ENCODE data around the gene MID2. TPM values are rescaled to one million over a fixed set of nuclear protein-coding genes. Genes with fewer than 3 reads are reported as not detected.

The MID2 gene, protein sequence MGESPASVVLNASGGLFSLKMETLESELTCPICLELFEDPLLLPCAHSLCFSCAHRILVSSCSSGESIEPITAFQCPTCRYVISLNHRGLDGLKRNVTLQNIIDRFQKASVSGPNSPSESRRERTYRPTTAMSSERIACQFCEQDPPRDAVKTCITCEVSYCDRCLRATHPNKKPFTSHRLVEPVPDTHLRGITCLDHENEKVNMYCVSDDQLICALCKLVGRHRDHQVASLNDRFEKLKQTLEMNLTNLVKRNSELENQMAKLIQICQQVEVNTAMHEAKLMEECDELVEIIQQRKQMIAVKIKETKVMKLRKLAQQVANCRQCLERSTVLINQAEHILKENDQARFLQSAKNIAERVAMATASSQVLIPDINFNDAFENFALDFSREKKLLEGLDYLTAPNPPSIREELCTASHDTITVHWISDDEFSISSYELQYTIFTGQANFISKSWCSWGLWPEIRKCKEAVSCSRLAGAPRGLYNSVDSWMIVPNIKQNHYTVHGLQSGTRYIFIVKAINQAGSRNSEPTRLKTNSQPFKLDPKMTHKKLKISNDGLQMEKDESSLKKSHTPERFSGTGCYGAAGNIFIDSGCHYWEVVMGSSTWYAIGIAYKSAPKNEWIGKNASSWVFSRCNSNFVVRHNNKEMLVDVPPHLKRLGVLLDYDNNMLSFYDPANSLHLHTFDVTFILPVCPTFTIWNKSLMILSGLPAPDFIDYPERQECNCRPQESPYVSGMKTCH
- 1.5 TPM for polyA plus RNA-seq (2013, experiment 1 of 2)
- 1.7 TPM for polyA plus RNA-seq (2013, experiment 2 of 2)

DNA sequence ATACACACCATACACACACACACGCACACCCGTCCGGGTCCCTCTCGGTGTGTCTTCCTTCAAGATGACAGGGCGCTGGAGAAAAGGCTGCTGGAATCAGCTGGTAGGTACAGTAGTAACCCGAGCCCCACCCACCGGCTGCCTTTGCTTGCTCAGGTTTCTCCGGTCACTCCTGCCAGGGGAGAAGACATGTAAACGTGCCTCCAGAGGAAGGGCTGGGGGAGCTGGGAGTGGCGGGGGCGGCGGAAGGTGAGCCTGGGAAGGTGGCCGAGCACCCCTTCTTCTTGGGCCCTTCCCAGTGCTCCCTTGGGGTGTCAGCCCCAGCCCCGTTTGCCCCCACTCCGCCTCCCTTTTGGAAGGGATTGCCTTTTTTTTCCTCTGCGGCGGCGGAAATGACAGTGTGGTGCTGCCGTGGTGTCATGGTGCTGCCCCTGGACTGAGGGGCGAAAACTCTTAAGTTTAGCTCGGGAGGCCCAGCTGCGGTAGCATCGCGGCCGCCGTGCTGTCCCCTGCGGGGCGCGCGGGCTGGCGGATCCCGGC is at the start of gene MID2:
TSS of gene MID2 (plus strand) at position 169 of the 540 bp plus-strand sequence. CDS start 561 bp downstream, outside the sequence.
- Histone ChIP-seq H3K79me1 (ENCODE audit: low read depth, low read length) (no peaks in the 10 kb centered on the region), H3K4me3 (ENCODE audit: low read length in 2 of 2) (peak within 1 kb of the TSS; percentile 26 to 78), H3K36me3 (replicated peaks in 1 of 2; ENCODE audit: control insufficient read depth in 2 of 2, insufficient read depth in 2 of 2, low read length in 2 of 2) (no peaks in the 10 kb centered on the region), H3K4me1 (ENCODE audit: control insufficient read depth in 2 of 2, insufficient read depth in 1 of 2, low read depth in 1 of 2, low read length in 2 of 2) (no peaks in the 10 kb centered on the region), H3K27ac (replicated peaks; ENCODE audit: low read length) (no peak within 1 kb of the TSS), H2BK12ac (ENCODE audit: low read length) (no peak within 1 kb of the TSS), H3K9ac (ENCODE audit: low read depth, low read length, poor library complexity) (peak within 1 kb of the TSS; percentile 60), H2BK120ac (ENCODE audit: low read depth, low read length) (no peak within 1 kb of the TSS), H4K8ac (ENCODE audit: low read depth, low read length) (peak within 1 kb of the TSS; percentile 17), H3K18ac (ENCODE audit: low read length) (peak within 1 kb of the TSS; percentile 71), H3K4ac (ENCODE audit: low read length) (no peak within 1 kb of the TSS), H2AFZ (ENCODE audit: low read length) (peak within 1 kb of the TSS; percentile 87), H2AK5ac (ENCODE audit: low read depth, low read length) (no peak within 1 kb of the TSS), H2BK15ac (ENCODE audit: low read length) (no peak within 1 kb of the TSS), H4K91ac (ENCODE audit: low read depth, low read length, poor library complexity) (no peak within 1 kb of the TSS), H3K27me3 (ENCODE audit: control insufficient read depth in 3 of 3, insufficient read depth in 3 of 3, low read depth in 1 of 3, low read length in 3 of 3) (peaks cover 0 to 50% (median 2%) of the 10 kb centered on the region in 3 experiments), H3K23ac (ENCODE audit: low read depth, low read length, poor library complexity) (no peak within 1 kb of the TSS), H2BK5ac (ENCODE audit: low read length) (no peak within 1 kb of the TSS), H3K9me3 (replicated peaks in 1 of 2; ENCODE audit: control insufficient read depth in 2 of 2, insufficient read depth in 1 of 2, low read depth in 1 of 2, low read length in 2 of 2) (no peaks in the 10 kb centered on the region), H3K4me2 (ENCODE audit: insufficient read depth, low read length, poor library complexity, severe bottlenecking) (peak within 1 kb of the TSS; percentile 66), H3K14ac (ENCODE audit: low read length) (no peak within 1 kb of the TSS)
- peak; percentile 4 for DNase-seq (ENCODE audit: low spot score)
- WGBS, 2 donors (ENCODE audit: extremely low coverage in 2 of 2, insufficient read length in 2 of 2, insufficient replicate concordance in 1 of 2): no CpG with 5 or more reads among the region's 32 CpGs

DNA sequence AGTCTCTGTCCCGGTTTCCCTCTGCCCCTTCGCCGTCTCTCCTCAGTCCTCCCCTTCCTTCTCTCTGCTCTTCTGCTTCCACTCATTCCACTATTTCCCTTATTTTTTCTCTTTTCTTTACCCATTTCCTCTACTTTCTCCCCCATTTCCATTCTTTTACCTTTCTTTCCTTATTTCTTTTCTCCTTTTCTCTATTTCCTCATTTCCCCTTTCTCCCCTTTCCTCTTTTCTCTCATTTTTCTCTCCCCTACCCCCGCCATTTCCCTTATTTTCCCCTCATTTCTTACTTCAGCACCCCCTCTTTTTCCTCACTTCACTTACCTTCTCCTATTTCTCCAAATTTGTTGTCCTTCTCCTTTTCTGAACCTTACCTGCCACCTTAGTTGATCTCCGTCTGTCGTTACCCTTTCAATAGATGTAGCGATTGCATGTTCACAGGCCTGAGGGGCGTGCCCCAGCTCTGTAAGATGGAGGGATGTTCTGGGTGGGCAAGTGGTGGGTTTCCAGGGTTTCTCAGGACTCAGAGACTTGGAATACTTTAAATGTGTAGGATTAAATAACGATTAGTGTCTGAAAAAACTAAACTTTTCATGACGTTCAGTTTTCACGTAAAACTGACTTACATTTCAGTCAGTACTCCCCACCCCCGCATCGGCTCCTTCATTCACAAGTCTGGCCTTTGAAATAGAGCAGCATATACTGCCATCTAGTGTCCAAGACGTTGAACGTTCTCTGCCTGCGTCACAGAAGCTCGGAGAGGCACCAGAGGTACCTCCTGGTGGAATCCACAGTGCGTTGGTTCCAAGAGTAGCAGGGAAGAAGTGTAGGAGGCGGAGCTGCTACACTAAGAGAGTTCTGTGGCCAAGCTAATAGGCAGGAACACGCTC is 48.8 kb upstream of the MID2 start:
- WGBS, 2 donors (ENCODE audit: extremely low coverage in 2 of 2, insufficient read length in 2 of 2, insufficient replicate concordance in 1 of 2): 92% methylated on average over 1 of the region's 20 CpGs; no CpG with 5 or more reads in 1 of the 2 donors
- no peak overlapping the region for H3K9ac ChIP-seq (ENCODE audit: low read depth, low read length, poor library complexity)
- no peaks in the 10 kb centered on the region for H3K36me3 ChIP-seq (replicated peaks in 1 of 2; ENCODE audit: control insufficient read depth in 2 of 2, insufficient read depth in 2 of 2, low read length in 2 of 2)
- no peak overlapping the region for H3K27ac ChIP-seq (replicated peaks; ENCODE audit: low read length)
- H2BK15ac ChIP-seq (ENCODE audit: low read length): no peak overlapping the region
- peaks cover 3 to 7% of the 10 kb centered on the region in 2 donors for H3K4me1 ChIP-seq (ENCODE audit: control insufficient read depth in 2 of 2, insufficient read depth in 1 of 2, low read depth in 1 of 2, low read length in 2 of 2)
- peak; percentile 70 for DNase-seq (ENCODE audit: low spot score)
- no peak overlapping the region for H2BK12ac ChIP-seq (ENCODE audit: low read length)
- no peak overlapping the region for H2BK5ac ChIP-seq (ENCODE audit: low read length)
- no peak overlapping the region for H3K4me3 ChIP-seq (ENCODE audit: low read length in 2 of 2)
- peak overlapping the region; percentile 89 for H2AFZ ChIP-seq (ENCODE audit: low read length)
- no peak overlapping the region for H3K14ac ChIP-seq (ENCODE audit: low read length)
- H3K4ac ChIP-seq (ENCODE audit: low read length): no peak overlapping the region
- no peaks in the 10 kb centered on the region for H3K79me1 ChIP-seq (ENCODE audit: low read depth, low read length)
- peak overlapping the region; percentile 71 for H3K4me2 ChIP-seq (ENCODE audit: insufficient read depth, low read length, poor library complexity, severe bottlenecking)
- no peak overlapping the region for H4K8ac ChIP-seq (ENCODE audit: low read depth, low read length)
- H3K9me3 ChIP-seq (replicated peaks in 1 of 2; ENCODE audit: control insufficient read depth in 2 of 2, insufficient read depth in 1 of 2, low read depth in 1 of 2, low read length in 2 of 2): no peaks in the 10 kb centered on the region
- no peak overlapping the region for H2AK5ac ChIP-seq (ENCODE audit: low read depth, low read length)
- H4K91ac ChIP-seq (ENCODE audit: low read depth, low read length, poor library complexity): no peak overlapping the region
- H3K27me3 ChIP-seq (ENCODE audit: control insufficient read depth in 3 of 3, insufficient read depth in 3 of 3, low read depth in 1 of 3, low read length in 3 of 3): peaks cover 2 to 49% (median 29%) of the 10 kb centered on the region in 3 experiments
- H2BK120ac ChIP-seq (ENCODE audit: low read depth, low read length): no peak overlapping the region
- H3K23ac ChIP-seq (ENCODE audit: low read depth, low read length, poor library complexity): no peak overlapping the region
- no peak overlapping the region for H3K18ac ChIP-seq (ENCODE audit: low read length)

DNA sequence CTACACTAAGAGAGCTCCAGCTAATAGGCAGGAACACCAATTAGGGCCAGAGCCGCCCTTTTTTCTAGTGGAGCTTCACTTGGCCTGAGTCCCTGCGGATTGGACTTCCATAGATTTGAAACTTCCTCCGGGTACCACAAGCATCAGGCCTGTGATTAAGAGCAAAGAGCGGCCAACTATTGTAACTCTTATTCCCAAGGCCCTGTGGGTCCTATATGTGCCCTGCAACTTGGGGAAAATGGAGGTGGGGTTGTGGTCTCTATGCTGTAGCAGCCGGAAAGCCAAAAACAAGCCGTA is 48.2 kb upstream of the MID2 start, which contains the start of gene NCBP2L:
TSS of gene NCBP2L (plus strand) at position 198 of the 297 bp plus-strand sequence. CDS start 16,488 bp downstream, outside the sequence.
- H3K14ac ChIP-seq (ENCODE audit: low read length): no peak within 1 kb of the TSS
- H3K4me2 ChIP-seq (ENCODE audit: insufficient read depth, low read length, poor library complexity, severe bottlenecking): peak within 1 kb of the TSS; percentile 45
- no peaks in the 10 kb centered on the region for H3K36me3 ChIP-seq (replicated peaks in 1 of 2; ENCODE audit: control insufficient read depth in 2 of 2, insufficient read depth in 2 of 2, low read length in 2 of 2)
- H3K9me3 ChIP-seq (replicated peaks in 1 of 2; ENCODE audit: control insufficient read depth in 2 of 2, insufficient read depth in 1 of 2, low read depth in 1 of 2, low read length in 2 of 2): no peaks in the 10 kb centered on the region
- H2BK120ac ChIP-seq (ENCODE audit: low read depth, low read length): no peak within 1 kb of the TSS
- H3K4ac ChIP-seq (ENCODE audit: low read length): no peak within 1 kb of the TSS
- no peak within 1 kb of the TSS for H2BK5ac ChIP-seq (ENCODE audit: low read length)
- H3K27me3 ChIP-seq (ENCODE audit: control insufficient read depth in 3 of 3, insufficient read depth in 3 of 3, low read depth in 1 of 3, low read length in 3 of 3): peaks cover 2 to 44% (median 29%) of the 10 kb centered on the region in 3 experiments
- H2BK15ac ChIP-seq (ENCODE audit: low read length): no peak within 1 kb of the TSS
- no peak within 1 kb of the TSS for H2AK5ac ChIP-seq (ENCODE audit: low read depth, low read length)
- peaks cover 3 to 7% of the 10 kb centered on the region in 2 donors for H3K4me1 ChIP-seq (ENCODE audit: control insufficient read depth in 2 of 2, insufficient read depth in 1 of 2, low read depth in 1 of 2, low read length in 2 of 2)
- H3K18ac ChIP-seq (ENCODE audit: low read length): no peak within 1 kb of the TSS
- no peak within 1 kb of the TSS for H3K23ac ChIP-seq (ENCODE audit: low read depth, low read length, poor library complexity)
- no peak within 1 kb of the TSS for H2BK12ac ChIP-seq (ENCODE audit: low read length)
- H4K8ac ChIP-seq (ENCODE audit: low read depth, low read length): no peak within 1 kb of the TSS
- no peak within 1 kb of the TSS for H3K9ac ChIP-seq (ENCODE audit: low read depth, low read length, poor library complexity)
- no peak for DNase-seq (ENCODE audit: low spot score)
- H3K4me3 ChIP-seq (ENCODE audit: low read length in 2 of 2): no peak within 1 kb of the TSS
- peak within 1 kb of the TSS; percentile 89 for H2AFZ ChIP-seq (ENCODE audit: low read length)
- H3K27ac ChIP-seq (replicated peaks; ENCODE audit: low read length): no peak within 1 kb of the TSS
- H4K91ac ChIP-seq (ENCODE audit: low read depth, low read length, poor library complexity): no peak within 1 kb of the TSS
- WGBS, 2 donors (ENCODE audit: extremely low coverage in 2 of 2, insufficient read length in 2 of 2, insufficient replicate concordance in 1 of 2): no CpG with 5 or more reads among the region's 6 CpGs
- no peaks in the 10 kb centered on the region for H3K79me1 ChIP-seq (ENCODE audit: low read depth, low read length)
